Chondrocyte (in vitro differentiated cells): ENCODE measurements around the gene FLNC. TPM values are rescaled to one million over a fixed set of nuclear protein-coding genes. Genes with fewer than 3 reads are reported as not detected.

Experiments used
- DNase-seq: peaks from one replicate; pipeline ENCODE4 v3.0.0; 2021; ENCODE audit warnings: mixed read lengths, low spot score
- H3K27ac Mint-ChIP-seq: one replicate; pipeline ENCODE4 v1.8.0; 2021; ENCODE audit warnings: mild to moderate bottlenecking, moderate library complexity, mixed read lengths; ENCODE audit not compliant: unreplicated experiment
- H3K27me3 Mint-ChIP-seq: 2 replicates; pipeline ENCODE4 v1.8.0; 2021; ENCODE audit warnings: low read depth, mixed read lengths
- H3K36me3 Mint-ChIP-seq: 2 replicates; pipeline ENCODE4 v1.8.0; 2021; ENCODE audit warnings: low read depth, mixed read lengths
- H3K4me1 Mint-ChIP-seq: 2 replicates; pipeline ENCODE4 v1.8.0; 2021; ENCODE audit warnings: low read depth, mild to moderate bottlenecking, mixed read lengths
- H3K4me3 Mint-ChIP-seq: one replicate; pipeline ENCODE4 v1.8.0; 2021; ENCODE audit warnings: mild to moderate bottlenecking, moderate library complexity, mixed read lengths; ENCODE audit not compliant: unreplicated experiment
- H3K9me3 Mint-ChIP-seq: 2 replicates; pipeline ENCODE4 v1.8.0; 2021; ENCODE audit warnings: low read depth, mixed read lengths
- total RNA-seq: library from RNA; stranded (reverse); gene quantifications from 3 replicates; pipeline ENCODE4 v1.2.1, GENCODE V29; 2021
- TF ChIP-seq, protein P1 (sequence below): fragments of 200-600 bp; sonication (generic); IDR thresholded peaks from 2 replicates; pipeline ENCODE4 v1.5.0; 2021; ENCODE audit warnings: antibody characterized with exemption, mild to moderate bottlenecking, moderate library complexity

FLNC gene
- total RNA-seq, 1 donor from 2014 or later: 118 TPM

DNA sequence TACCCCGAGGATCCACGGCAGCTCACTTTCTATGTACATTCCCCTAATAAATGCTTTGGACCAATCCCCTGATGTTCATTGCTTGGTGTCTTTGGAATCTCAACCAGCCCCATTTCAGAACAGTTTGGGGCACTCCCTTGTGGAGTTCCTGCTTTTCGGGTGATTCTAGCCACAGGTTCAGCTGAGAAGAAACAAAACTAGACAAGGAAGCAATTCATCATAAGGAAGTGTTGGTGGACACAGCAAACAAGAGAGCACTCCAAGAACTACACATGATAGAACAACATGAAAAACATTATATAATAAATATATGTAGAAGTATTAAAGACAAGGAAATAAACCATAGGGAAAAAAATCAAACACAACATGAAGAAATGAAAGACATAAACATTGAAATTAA, 44.5 kb upstream of the FLNC start:
- peaks cover 2% of the 10 kb centered on the region for H3K27me3 Mint-ChIP-seq
- H3K36me3 Mint-ChIP-seq: peaks cover 2% of the 10 kb centered on the region
- peaks cover 11% of the 10 kb centered on the region for H3K4me1 Mint-ChIP-seq
- no peak overlapping the region for H3K27ac Mint-ChIP-seq
- no peak for DNase-seq
- H3K9me3 Mint-ChIP-seq: peaks cover 4% of the 10 kb centered on the region
- TF ChIP-seq, protein P1, sequence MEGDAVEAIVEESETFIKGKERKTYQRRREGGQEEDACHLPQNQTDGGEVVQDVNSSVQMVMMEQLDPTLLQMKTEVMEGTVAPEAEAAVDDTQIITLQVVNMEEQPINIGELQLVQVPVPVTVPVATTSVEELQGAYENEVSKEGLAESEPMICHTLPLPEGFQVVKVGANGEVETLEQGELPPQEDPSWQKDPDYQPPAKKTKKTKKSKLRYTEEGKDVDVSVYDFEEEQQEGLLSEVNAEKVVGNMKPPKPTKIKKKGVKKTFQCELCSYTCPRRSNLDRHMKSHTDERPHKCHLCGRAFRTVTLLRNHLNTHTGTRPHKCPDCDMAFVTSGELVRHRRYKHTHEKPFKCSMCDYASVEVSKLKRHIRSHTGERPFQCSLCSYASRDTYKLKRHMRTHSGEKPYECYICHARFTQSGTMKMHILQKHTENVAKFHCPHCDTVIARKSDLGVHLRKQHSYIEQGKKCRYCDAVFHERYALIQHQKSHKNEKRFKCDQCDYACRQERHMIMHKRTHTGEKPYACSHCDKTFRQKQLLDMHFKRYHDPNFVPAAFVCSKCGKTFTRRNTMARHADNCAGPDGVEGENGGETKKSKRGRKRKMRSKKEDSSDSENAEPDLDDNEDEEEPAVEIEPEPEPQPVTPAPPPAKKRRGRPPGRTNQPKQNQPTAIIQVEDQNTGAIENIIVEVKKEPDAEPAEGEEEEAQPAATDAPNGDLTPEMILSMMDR: no peak
- H3K4me3 Mint-ChIP-seq: no peak overlapping the region

DNA sequence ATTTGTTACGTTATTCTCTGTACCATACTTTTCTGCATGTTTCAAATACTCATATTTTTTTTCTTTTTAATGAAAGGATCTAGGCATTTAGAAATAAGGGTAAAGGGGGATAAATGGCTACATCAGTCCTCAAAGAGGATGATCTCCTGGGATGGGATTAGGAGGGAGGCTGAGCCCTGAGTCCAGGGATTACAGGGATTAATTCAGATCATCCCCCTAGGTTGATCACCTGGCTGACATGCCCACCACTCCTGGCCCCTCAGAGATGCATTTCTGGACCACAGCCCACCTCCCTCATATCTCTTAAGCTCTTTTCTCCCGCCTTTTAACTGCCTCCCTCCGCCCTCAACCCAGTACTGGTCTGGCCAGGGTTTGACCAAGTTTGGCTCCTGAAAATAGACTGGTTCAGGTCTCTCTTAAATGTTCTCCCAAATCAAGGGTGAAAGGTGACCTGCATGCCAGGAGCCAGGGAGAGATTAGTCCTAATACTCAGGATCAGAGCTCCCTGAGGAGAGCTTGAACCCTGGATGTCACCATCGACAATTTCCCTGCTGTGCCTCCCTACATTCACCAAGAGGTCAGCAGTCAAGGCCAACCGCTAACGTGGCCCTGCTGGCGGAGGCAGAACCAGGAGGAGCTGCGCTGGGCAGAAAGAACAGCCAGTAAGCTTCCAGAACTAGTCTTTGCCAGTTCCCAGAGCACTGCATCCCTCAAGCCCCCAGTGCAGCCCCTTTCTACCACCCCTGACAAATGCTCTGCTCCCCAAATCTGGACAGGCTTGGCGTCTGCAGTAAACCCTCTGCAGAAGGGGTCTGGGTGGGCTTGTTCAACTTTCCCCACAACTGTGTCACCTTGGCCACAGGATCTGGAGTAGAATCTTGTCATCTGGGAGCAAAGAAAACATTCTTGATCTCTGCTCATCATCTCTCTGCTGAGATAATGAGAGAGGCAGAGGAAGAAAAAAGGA, 41.5 kb upstream of the FLNC start:
- H3K27ac Mint-ChIP-seq: no peak overlapping the region
- peaks cover 4% of the 10 kb centered on the region for H3K9me3 Mint-ChIP-seq
- peaks cover 12% of the 10 kb centered on the region for H3K4me1 Mint-ChIP-seq
- H3K27me3 Mint-ChIP-seq: peaks cover 2% of the 10 kb centered on the region
- TF ChIP-seq, protein P1: no peak
- H3K4me3 Mint-ChIP-seq: no peak overlapping the region
- peaks cover 2% of the 10 kb centered on the region for H3K36me3 Mint-ChIP-seq
- no peak for DNase-seq

DNA sequence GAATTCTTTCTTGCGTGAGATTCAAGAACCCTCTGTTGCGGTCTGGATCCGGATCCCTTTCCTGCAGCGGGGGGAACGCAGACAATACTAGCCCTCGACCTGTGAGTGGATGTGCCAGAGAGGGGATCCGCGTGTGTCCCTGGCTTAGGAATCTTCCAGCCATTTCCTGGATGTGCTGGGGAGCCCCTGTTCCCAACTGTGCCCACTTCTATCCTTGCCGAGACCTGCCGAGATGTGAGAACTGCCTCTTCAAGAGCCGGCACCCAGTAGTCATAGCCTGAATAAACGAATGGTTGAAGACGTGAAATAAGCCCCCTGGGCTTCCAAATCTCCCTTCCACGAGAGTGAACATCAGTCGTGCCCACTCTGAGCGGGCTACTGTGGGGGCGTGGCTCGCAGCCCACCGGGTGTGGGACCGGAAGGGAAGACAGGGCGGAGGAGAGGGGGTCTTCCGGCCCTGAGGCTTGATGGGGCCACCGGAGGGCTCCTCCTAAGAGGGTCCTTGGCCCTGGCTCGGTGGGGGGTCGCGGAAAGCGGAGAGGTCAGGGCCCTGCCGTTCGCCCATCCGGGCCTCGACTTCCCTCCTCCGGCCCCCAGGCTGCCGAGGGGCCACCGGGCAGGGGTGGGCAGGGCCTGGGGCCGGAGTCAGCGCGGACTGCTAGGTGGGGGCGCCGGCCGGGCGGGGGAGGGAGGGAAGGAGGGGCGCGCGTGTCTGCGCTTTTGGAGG, 39.7 kb upstream of the FLNC start:
- Mint-ChIP-seq H3K27ac (no peak overlapping the region), H3K4me1 (peaks cover 12% of the 10 kb centered on the region)
- TF ChIP-seq, protein P1: no peak

DNA sequence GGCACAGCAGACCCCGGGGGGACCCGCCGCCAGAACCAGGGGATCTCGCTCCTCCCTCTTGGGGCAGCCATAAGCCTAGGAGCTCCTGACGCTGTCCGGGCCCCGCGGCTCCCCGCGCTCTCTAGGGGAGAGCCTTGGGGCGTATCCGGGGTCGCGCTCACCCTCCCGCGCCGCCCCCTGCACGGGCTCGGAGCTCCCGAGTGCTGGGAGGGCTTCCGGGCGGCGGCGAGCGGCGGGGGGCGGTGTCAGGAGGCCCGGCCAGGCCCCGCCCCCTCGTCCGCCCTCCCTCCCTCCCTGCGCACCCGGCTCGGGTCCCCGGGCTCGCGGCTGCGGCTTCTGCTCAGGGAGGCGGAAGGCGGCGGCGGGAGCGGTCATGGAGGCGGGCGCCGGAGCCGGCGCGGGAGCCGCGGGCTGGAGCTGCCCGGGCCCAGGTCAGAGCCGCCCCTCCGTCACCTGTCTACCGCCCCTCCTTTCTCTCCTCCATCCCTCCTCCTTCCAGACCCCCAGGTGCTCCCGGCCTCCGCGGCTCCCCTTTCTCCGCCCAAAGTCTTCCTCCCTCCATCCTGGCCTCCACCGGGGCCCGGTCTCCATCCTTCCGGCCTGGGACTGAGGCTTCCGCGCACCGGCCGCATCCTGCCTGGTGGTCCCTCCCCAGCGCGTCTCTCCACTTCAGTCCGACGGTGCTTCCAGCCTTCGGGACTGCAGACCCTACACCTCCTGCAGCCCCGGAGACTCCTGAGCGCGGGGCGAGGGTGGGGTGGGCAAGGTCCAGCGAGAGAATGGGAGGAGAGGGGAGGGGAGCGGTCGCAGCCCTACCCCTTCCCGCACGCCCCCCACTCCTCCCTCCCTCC, 38.9 kb upstream of the FLNC start, which contains the start of gene CCDC136:
CCDC136 (plus strand) TSS at position 848 of the 851 bp plus-strand sequence. CDS start 444 bp downstream, outside the sequence.
- Mint-ChIP-seq H3K27me3 (peaks cover 2% of the 10 kb centered on the region), H3K4me3 (peak within 1 kb of the TSS; percentile 86), H3K4me1 (peaks cover 16% of the 10 kb centered on the region), H3K36me3 (peaks cover 2% of the 10 kb centered on the region), H3K9me3 (no peaks in the 10 kb centered on the region), H3K27ac (no peak within 1 kb of the TSS)
- DNase-seq: no peak
- TF ChIP-seq, protein P1: no peak

More for the DNA sequence above, 39.7 kb upstream of the FLNC start:
- DNase-seq: no peak
- H3K36me3 Mint-ChIP-seq: peaks cover 3% of the 10 kb centered on the region
- peaks cover 2% of the 10 kb centered on the region for H3K27me3 Mint-ChIP-seq
- H3K9me3 Mint-ChIP-seq: peaks cover 4% of the 10 kb centered on the region
- peak overlapping the region; percentile 70 for H3K4me3 Mint-ChIP-seq
